ENCODE data around the gene LRPAP1.
"Not testable (repeated sequence)": the region's sequence is repeated elsewhere in the genome, so short reads cannot be mapped to it uniquely, and the experiment has no call there.

The LRPAP1 gene, protein sequence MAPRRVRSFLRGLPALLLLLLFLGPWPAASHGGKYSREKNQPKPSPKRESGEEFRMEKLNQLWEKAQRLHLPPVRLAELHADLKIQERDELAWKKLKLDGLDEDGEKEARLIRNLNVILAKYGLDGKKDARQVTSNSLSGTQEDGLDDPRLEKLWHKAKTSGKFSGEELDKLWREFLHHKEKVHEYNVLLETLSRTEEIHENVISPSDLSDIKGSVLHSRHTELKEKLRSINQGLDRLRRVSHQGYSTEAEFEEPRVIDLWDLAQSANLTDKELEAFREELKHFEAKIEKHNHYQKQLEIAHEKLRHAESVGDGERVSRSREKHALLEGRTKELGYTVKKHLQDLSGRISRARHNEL

DNA sequence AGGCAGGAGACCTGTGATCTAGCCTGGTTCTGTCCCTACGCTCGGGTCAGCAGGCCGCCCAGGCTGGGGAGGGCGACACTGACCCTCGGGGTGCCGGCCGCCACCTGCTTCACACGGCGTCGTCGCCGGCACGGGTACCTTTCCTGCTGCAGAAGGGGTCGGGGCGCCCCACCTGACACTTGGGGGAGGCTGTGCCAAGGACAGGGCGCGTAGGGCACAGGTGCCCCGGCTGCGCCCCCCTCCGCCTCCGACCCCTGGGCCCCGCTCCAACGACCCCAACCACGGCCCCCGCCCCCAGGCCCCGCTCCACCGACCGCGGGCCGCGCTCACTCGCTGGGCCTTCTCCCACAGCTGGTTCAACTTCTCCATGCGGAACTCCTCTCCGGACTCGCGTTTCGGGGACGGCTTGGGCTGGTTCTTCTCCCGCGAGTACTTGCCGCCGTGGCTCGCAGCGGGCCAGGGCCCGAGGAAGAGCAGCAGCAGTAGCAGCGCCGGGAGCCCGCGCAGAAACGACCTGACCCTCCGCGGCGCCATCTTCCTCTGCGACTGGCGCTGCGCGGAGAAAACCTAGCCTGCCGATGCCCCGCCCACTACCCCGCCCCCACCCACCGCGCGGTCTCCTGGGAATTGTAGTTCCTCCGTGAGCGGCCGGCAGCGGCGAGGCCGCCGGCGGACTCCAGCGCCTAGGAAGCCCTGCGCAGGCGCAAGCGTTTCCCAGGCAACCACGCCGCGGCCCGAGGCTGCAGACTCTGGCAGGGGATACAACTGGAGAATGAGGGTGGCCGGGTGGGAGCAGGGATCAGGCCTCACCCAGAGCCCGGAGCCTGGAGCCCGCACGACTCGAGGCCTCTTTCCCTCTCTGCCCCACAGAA, at the start of gene LRPAP1:
LRPAP1 (minus strand) TSS at position 544 of the 872 bp plus-strand sequence; CDS start at position 534, 10 bp downstream.
- TF ChIP-seq EZH2 (IDR thresholded peaks at IDR 0.05; ENCODE audit: borderline replicate concordance, low read length) (no peak), CTCF (IDR thresholded peaks at IDR 0.05; ENCODE audit: low read length) (no peak)
- H3K36me3 ChIP-seq (ENCODE audit: insufficient read depth, low read length): no peaks in the 10 kb centered on the region
- H3F3A ChIP-seq (ENCODE audit: insufficient read depth, low read length): no peaks in the 10 kb centered on the region
- H2AFZ ChIP-seq (ENCODE audit: low read length): no peak within 1 kb of the TSS
- peaks cover 12% of the 10 kb centered on the region for H3K4me1 ChIP-seq (ENCODE audit: insufficient read depth, low read length, severe bottlenecking)
- peak within 1 kb of the TSS; percentile 93 for H3K4me2 ChIP-seq (ENCODE audit: low read length)
- no peaks in the 10 kb centered on the region for H3K79me2 ChIP-seq (ENCODE audit: insufficient read depth, low read length)
- H3K9me3 ChIP-seq (ENCODE audit: low read length): no peaks in the 10 kb centered on the region
- no peaks in the 10 kb centered on the region for H3K9me2 ChIP-seq (ENCODE audit: low read depth, low read length)
- peak within 1 kb of the TSS; percentile 90 for H3K4me3 ChIP-seq (ENCODE audit: low read depth, low read length, poor library complexity, severe bottlenecking)
- H3K27me3 ChIP-seq (ENCODE audit: insufficient read depth, low read length): no peaks in the 10 kb centered on the region
- no peaks in the 10 kb centered on the region for H4K20me1 ChIP-seq (ENCODE audit: insufficient read depth, low read length)
- H3K27ac ChIP-seq (ENCODE audit: low read depth, low read length, poor library complexity, severe bottlenecking): no peak within 1 kb of the TSS
- H3K9ac ChIP-seq (ENCODE audit: low read length): peak within 1 kb of the TSS; percentile 79

DNA sequence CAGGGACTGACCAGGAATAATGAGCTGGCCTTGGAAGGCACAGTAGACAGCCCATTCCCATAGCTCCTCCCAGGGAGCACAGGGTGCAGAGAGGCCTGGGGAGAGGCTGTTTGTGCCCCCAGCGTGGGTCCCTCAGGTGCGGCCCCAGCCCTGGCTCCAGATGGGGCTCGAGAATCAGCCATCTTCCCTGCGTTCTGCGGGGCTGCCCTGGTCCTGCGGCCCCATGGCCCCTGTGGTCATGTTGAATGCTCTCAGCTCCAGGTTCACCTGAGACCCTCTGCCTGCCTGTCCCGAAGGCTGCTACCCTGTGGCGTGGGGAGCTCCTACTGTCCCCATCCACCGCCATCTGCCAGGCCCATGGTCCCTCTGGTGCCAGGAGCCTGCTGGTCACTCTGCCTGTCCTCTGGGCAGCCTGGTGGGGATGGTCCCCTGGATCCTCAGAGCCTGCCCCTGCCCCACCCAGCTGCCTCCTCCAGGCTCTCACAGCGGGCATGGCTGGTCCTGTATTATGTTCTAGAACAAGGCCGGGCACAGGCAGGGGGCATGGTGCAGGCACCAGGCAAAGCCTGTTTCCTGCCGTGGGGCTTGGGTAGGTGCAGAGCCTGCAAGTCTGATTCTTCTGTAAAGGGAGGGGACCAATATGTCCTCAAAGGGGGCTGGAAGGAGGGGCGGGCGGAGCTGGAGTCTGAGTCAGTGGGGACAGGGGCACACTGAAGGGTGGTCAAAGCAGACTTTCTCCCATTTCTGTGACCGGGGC, 49.3 kb upstream of the LRPAP1 start:
- not testable (repeated sequence) for H3K36me3 ChIP-seq (ENCODE audit: insufficient read depth, low read length); H3K4me3 ChIP-seq (ENCODE audit: low read depth, low read length, poor library complexity, severe bottlenecking); H3F3A ChIP-seq (ENCODE audit: insufficient read depth, low read length); H3K4me2 ChIP-seq (ENCODE audit: low read length); H4K20me1 ChIP-seq (ENCODE audit: insufficient read depth, low read length); H3K27ac ChIP-seq (ENCODE audit: low read depth, low read length, poor library complexity, severe bottlenecking); H3K4me1 ChIP-seq (ENCODE audit: insufficient read depth, low read length, severe bottlenecking); H2AFZ ChIP-seq (ENCODE audit: low read length); H3K9ac ChIP-seq (ENCODE audit: low read length); H3K27me3 ChIP-seq (ENCODE audit: insufficient read depth, low read length); H3K9me2 ChIP-seq (ENCODE audit: low read depth, low read length); H3K9me3 ChIP-seq (ENCODE audit: low read length); H3K79me2 ChIP-seq (ENCODE audit: insufficient read depth, low read length)

DNA sequence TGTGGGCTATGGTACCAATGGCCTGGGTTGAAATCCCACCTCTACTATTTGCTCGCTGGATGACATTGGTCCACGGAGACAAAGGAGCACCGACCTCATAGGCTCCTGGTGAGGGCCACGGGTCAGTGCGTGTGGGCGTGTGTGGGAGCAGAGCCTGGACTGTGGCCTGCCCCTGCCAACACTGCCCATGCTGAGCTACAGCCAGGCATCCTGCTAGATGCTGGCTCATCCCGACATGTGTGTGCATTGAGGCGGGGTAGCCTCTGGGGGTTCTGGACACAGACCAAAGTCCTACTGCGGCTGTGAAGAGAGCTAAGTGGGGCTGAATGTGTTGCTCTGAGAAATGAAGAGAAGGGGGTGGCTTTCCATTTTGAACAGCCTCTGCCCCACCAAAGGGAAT, 48.6 kb upstream of the LRPAP1 start:
- not testable (repeated sequence) for H3F3A ChIP-seq (ENCODE audit: insufficient read depth, low read length); H3K27me3 ChIP-seq (ENCODE audit: insufficient read depth, low read length); H2AFZ ChIP-seq (ENCODE audit: low read length); H4K20me1 ChIP-seq (ENCODE audit: insufficient read depth, low read length); H3K27ac ChIP-seq (ENCODE audit: low read depth, low read length, poor library complexity, severe bottlenecking); H3K9me3 ChIP-seq (ENCODE audit: low read length); H3K9ac ChIP-seq (ENCODE audit: low read length); H3K4me1 ChIP-seq (ENCODE audit: insufficient read depth, low read length, severe bottlenecking); H3K9me2 ChIP-seq (ENCODE audit: low read depth, low read length); H3K36me3 ChIP-seq (ENCODE audit: insufficient read depth, low read length); H3K79me2 ChIP-seq (ENCODE audit: insufficient read depth, low read length); H3K4me2 ChIP-seq (ENCODE audit: low read length); H3K4me3 ChIP-seq (ENCODE audit: low read depth, low read length, poor library complexity, severe bottlenecking)

GRCh38 chr4:3578527-3579144, 46.4 kb upstream of the LRPAP1 start:
- not testable (repeated sequence) for H3F3A ChIP-seq (ENCODE audit: insufficient read depth, low read length); H3K4me3 ChIP-seq (ENCODE audit: low read depth, low read length, poor library complexity, severe bottlenecking); H3K9ac ChIP-seq (ENCODE audit: low read length); H3K36me3 ChIP-seq (ENCODE audit: insufficient read depth, low read length); H3K79me2 ChIP-seq (ENCODE audit: insufficient read depth, low read length); H3K27ac ChIP-seq (ENCODE audit: low read depth, low read length, poor library complexity, severe bottlenecking); H2AFZ ChIP-seq (ENCODE audit: low read length); H3K4me2 ChIP-seq (ENCODE audit: low read length); H4K20me1 ChIP-seq (ENCODE audit: insufficient read depth, low read length); H3K9me2 ChIP-seq (ENCODE audit: low read depth, low read length); H3K4me1 ChIP-seq (ENCODE audit: insufficient read depth, low read length, severe bottlenecking); H3K27me3 ChIP-seq (ENCODE audit: insufficient read depth, low read length); H3K9me3 ChIP-seq (ENCODE audit: low read length)

GRCh38 chr4:3578052-3578451, 45.8 kb upstream of the LRPAP1 start:
- not testable (repeated sequence) for H3K27me3 ChIP-seq (ENCODE audit: insufficient read depth, low read length); H2AFZ ChIP-seq (ENCODE audit: low read length); H3K27ac ChIP-seq (ENCODE audit: low read depth, low read length, poor library complexity, severe bottlenecking); H3K9ac ChIP-seq (ENCODE audit: low read length); H4K20me1 ChIP-seq (ENCODE audit: insufficient read depth, low read length); H3K79me2 ChIP-seq (ENCODE audit: insufficient read depth, low read length); H3F3A ChIP-seq (ENCODE audit: insufficient read depth, low read length); H3K9me3 ChIP-seq (ENCODE audit: low read length); H3K4me1 ChIP-seq (ENCODE audit: insufficient read depth, low read length, severe bottlenecking); H3K9me2 ChIP-seq (ENCODE audit: low read depth, low read length); H3K4me2 ChIP-seq (ENCODE audit: low read length); H3K36me3 ChIP-seq (ENCODE audit: insufficient read depth, low read length); H3K4me3 ChIP-seq (ENCODE audit: low read depth, low read length, poor library complexity, severe bottlenecking)

GRCh38 chr4:3577208-3577892, 45.1 kb upstream of the LRPAP1 start:
- not testable (repeated sequence) for H4K20me1 ChIP-seq (ENCODE audit: insufficient read depth, low read length); H2AFZ ChIP-seq (ENCODE audit: low read length); H3K4me2 ChIP-seq (ENCODE audit: low read length)

More at GRCh38 chr4:3577208-3577892, 45.1 kb upstream of the LRPAP1 start:
- H3K4me1 ChIP-seq (ENCODE audit: insufficient read depth, low read length, severe bottlenecking); H3F3A ChIP-seq (ENCODE audit: insufficient read depth, low read length); H3K27me3 ChIP-seq (ENCODE audit: insufficient read depth, low read length); H3K9me2 ChIP-seq (ENCODE audit: low read depth, low read length); H3K9me3 ChIP-seq (ENCODE audit: low read length); H3K4me3 ChIP-seq (ENCODE audit: low read depth, low read length, poor library complexity, severe bottlenecking); H3K36me3 ChIP-seq (ENCODE audit: insufficient read depth, low read length); H3K9ac ChIP-seq (ENCODE audit: low read length); H3K79me2 ChIP-seq (ENCODE audit: insufficient read depth, low read length); H3K27ac ChIP-seq (ENCODE audit: low read depth, low read length, poor library complexity, severe bottlenecking): not testable (repeated sequence)

Measured in OCI-LY1 (cell line).